ENCODE results near the gene FAM8A1.
A peak's percentile ranks its signal among the peaks of the same experiment; 100 is the strongest.

- TF ChIP-seq POLR2AphosphoS5 (IDR thresholded peaks at IDR 0.05; ENCODE audit: low read depth, low read length) = no peak
- TF ChIP-seq, protein P1, sequence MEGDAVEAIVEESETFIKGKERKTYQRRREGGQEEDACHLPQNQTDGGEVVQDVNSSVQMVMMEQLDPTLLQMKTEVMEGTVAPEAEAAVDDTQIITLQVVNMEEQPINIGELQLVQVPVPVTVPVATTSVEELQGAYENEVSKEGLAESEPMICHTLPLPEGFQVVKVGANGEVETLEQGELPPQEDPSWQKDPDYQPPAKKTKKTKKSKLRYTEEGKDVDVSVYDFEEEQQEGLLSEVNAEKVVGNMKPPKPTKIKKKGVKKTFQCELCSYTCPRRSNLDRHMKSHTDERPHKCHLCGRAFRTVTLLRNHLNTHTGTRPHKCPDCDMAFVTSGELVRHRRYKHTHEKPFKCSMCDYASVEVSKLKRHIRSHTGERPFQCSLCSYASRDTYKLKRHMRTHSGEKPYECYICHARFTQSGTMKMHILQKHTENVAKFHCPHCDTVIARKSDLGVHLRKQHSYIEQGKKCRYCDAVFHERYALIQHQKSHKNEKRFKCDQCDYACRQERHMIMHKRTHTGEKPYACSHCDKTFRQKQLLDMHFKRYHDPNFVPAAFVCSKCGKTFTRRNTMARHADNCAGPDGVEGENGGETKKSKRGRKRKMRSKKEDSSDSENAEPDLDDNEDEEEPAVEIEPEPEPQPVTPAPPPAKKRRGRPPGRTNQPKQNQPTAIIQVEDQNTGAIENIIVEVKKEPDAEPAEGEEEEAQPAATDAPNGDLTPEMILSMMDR (IDR thresholded peaks at IDR 0.05 in 2 of 3, conservative IDR thresholded peaks at IDR 0.05 in 1 of 3; ENCODE audit: borderline replicate concordance in 1 of 3, insufficient read depth in 1 of 3, low read depth in 2 of 3, low read length in 2 of 3) = peak; percentile 57 to 99 (median 75)
- no peak for TF ChIP-seq POLR2A (IDR thresholded peaks at IDR 0.05; ENCODE audit: borderline replicate concordance, extremely low read depth, insufficient read depth, insufficient read length)
- TF ChIP-seq TCF7L2 (IDR thresholded peaks at IDR 0.05; ENCODE audit: borderline replicate concordance, extremely low read depth, insufficient read depth, insufficient read length) = no peak
Observed at GRCh38 chr6:17584241-17584803, 15.8 kb upstream of the FAM8A1 start.

Data from HCT116 (cell line).